Stimulated activated CD8-positive, alpha-beta memory T cell treated with anti-CD3 and anti-CD28 coated beads, Interleukin-7, amount 100 ng/mL, for 4 hours (primary cell): ENCODE measurements around the gene GREM2.

Experiments
- DNase-seq, 2 donors: peaks; one replicate each; pipeline ENCODE4 v3.0.0-alpha.2; 2020; ENCODE audit warnings: low read depth in 2 of 2

GREM2 gene

GRCh38 chr1:240457203-240457602 is 154.8 kb downstream of the GREM2 start:
- DNase-seq, result no peak

GRCh38 chr1:240455228-240455821 is 156.6 kb downstream of the GREM2 start:
- no peak for DNase-seq

- no peak for DNase-seq
Measured at GRCh38 chr1:240445369-240445768, 166.6 kb downstream of the GREM2 start.

GRCh38 chr1:240441669-240442068 is 170.3 kb downstream of the GREM2 start:
- DNase-seq, result no peak
